GM21723 (cell line): ENCODE data around the gene DHCR24.
A peak's percentile ranks its signal among the peaks of the same experiment; 100 is the strongest.

Experiments used
- ATAC-seq: cut with Tn5 transposase; IDR thresholded peaks from one replicate; pipeline ENCODE4 v1.9.1; 2021; ENCODE audit warnings: mild to moderate bottlenecking, moderate library complexity; ENCODE audit not compliant: unreplicated experiment

Gene DHCR24

GRCh38 chr1:54818461-54819194 lies 68.4 kb downstream of the DHCR24 start:
- ATAC-seq: no peak

DNA sequence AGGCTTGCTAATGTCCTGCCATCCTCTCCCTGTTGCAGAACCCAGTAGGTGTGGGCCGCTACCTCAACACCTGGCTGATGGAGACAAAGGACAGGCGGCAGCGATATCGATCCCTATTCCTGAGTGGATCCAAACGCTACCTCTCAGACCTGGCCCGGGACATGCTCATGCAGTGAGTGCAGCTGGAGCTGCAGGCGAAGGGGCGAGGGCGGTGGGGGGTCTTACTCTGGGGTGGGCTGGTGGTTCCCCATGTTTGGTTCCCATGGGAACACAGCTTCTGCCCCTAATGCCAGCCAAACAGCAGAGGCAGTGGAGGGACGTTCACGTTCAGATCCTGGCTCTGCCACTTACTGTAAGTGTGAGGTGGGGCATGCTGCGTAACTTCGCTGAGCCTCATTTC lies 70.0 kb downstream of the DHCR24 start:
- ATAC-seq: no peak

DNA sequence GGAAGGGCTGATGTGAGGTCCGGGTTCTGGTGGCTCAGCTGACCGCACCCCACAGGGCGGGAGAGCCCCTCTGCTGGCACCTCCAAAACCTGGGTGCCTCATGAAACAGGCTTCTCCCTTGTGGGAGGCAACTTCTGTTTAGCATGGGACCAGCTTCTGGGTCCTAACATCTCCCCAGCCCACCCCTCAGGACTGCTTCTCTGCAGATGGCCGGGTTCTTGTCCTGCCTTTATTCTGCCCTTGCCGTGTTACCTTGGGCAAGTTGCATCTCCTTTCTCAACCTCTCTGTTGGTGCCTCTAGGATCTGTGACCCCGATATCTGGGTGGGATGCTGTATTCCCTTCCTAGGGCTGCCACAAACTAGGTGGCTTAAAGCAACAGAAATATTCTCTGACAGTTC lies 70.9 kb downstream of the DHCR24 start:
- ATAC-seq: no peak

DNA sequence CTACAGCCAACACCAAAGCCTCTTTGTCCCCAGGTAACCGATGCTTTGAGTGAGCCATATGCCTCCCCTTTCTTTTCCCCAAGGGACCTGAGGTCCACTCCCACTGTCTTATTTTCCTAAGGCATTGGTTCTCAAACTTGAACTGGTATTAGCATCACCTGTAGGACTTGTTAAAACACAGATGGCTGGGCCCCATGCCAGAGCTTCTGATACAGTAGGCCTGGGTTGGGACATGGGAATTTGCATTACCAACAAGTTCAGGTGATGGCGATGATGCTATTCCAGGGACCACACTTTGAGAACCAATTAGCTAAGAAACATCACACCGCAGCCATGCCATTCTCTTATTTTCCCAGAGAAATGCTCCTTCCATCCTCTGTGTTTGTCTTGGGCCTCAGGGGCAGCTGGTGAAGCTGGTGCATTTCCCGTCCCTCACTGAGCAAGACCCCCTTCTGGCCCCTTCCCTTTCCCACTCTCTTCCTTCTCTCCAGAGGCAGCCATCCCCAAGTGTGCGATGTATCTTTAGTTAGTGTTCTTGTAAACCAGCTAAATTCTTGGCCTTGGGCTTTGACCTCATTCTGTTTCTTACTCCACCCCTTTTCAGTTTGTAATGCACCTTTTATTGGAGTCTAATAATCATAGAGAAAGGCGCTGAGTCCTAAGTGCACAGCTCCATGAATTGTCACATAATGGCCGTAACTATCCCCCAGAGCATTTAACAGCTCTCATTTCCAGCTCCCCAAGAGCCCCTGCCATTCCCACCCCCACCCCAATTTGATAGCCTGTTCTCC lies 71.7 kb downstream of the DHCR24 start:
- no peak for ATAC-seq

GRCh38 chr1:54814571-54814970 lies 72.4 kb downstream of the DHCR24 start:
- ATAC-seq: no peak

- no peak for ATAC-seq
Measured at GRCh38 chr1:54814126-54814498, 72.9 kb downstream of the DHCR24 start.

GRCh38 chr1:54813485-54814125 lies 73.4 kb downstream of the DHCR24 start:
- ATAC-seq: peak; percentile 24

DNA sequence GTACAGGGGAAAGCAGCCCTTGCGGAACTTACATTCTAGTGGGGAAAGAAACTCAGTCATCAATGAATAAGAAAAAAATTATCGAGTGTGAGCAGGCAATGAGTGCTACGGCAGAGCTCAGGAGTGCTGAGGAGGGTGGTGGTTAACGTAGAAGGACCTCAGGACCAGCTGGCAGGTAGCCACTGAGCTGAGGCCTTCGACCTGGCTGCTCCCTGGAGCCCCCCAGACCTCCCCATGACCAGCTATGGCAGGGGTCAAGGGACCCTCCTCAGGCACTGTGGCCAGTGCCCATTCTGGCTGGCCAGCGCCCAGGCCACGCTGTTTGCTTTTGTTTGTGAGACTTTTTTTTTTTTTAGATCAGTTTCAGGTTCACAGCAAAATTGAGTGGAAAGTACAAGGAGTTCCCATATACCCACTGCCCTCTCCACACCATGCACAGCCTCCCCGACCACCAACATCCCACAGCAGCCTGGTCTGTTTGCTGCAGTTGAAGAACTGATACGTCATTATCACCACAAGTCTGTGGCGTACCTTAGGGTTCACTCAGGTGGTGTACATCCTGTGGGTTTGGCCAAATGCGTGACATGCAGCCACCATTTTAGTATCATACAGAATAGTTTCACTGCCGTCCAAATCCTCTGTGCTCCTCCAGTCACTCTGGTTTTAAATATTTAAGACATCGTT lies 74.1 kb downstream of the DHCR24 start:
- peak; percentile 61 for ATAC-seq

DNA sequence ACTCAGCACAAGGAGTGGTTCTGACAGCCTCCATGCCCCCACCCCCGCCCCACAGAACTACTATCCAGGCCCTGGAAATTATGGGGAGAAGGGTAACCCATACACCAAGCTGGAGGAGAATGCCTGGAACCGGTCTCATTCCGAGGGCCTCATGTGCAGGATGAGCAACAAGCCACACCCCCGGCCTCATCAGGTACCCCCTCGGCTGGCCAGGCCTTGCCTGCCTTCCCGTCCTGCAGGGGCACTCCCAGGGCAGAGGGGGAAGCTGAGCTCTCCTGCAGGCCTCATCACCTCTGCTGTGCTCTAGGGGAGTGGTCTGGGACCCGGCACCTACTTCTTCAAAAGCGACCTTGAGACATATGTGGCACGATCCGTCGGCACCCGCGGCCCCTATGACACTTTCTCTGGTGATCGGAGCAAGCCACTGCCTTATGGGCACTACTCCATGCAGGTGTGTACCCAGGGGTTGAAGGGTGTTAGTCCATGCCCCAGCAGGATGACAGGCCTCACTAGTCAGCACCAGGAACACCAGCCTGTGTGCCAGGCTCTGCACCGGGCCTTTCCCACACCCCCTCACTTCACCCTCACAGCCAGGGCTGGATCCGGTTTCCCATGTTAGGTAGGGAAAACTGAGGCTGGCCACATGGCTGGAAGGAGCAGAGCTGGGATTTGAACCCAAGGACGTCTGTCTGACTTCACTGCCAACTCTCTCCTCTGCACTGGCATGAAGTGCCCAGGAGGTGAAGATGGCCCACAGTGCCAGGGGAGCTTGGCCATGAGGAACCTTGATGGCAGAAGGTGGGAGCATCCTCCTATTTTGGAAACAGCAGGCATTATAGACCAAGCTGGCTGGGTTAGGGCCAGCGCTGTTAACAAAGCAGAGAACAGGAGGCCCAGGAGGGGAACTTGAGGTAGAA lies 75.0 kb downstream of the DHCR24 start:
- no peak for ATAC-seq

DNA sequence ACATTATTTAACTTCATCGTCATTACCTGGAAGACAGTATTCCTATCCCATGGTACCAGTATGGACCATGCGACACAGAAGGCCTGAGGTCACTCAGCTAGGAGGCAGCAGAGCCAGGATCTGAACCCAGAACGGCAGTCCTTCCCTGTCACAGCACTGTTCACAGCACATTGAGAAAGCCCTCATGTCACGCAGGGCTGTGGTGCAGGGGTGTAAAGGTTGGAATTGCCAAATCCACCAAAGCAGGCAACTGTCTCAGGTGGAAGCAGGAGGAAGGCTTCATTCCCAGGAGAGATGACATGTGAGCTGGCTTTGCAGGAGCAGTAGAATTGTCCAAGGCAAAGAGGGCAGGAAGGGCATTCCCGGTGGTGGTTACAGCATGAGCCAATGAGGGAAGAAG lies 75.9 kb downstream of the DHCR24 start:
- no peak for ATAC-seq

DNA sequence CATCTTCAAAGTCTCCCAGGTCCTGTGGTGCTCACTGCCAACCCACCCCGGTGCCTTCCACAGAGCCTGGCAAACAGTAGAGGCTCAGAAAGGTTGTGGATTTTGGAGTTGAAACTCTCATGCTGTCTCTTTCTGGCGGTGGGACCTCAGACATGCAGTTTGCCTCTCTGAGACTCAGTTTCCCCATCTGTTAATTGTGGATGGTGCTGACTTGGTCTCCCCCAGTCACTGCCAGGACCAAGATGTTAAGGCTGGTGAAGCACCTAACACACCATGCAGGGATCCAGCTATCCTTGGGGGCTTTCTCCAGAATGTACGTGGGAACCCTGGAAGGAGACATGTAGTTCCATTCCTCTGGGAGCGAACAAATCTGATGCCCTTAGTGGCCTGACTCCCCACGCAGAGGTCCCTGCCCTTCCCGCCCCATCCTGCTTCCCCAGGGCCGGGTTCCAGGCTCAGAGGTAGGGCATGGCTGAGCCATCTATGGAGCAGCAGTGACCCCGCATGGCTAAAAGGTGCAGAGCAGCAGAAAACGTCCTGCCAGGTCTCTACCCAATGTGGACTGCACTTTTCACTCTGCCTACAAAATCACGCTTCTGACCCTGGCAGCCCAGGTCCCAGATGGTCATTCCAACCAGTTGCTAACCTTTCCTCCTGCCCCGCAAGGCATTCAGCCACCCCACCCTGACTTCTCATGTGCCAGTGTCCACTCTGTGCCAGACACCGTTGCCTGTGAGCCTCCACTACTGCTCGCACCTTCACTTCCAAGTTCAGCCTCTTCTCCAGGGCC lies 76.6 kb downstream of the DHCR24 start:
- peak; percentile 68 for ATAC-seq

DNA sequence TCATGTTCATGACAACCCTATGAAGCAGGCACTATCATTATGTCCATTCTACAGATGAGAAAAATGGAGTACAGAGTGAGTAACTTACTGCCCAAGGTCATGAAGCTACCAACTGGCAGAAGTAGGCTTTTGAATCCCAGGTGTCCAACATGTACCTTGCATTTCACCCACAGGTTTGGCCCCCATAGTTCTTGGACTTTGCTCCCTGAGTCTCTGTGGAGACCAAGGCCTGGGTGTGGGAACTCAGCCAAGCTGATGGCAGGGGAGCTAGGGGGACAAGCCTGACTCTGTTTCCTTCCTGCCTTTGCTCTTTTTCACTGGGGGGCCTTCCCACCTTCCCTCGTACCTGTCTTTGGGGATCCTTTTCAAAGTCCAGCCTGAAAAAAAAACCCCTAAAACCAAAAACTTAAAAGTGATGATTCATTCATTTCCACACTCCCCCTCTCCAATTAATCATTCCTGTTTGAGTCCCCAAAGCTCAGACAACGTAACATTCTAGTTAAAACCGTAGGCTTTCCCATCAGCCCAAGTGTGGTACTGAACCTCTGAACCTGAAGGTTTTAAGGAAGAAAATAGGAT lies 77.4 kb downstream of the DHCR24 start:
- no peak for ATAC-seq

GRCh38 chr1:54808443-54809207 lies 78.4 kb downstream of the DHCR24 start:
- no peak for ATAC-seq

DNA sequence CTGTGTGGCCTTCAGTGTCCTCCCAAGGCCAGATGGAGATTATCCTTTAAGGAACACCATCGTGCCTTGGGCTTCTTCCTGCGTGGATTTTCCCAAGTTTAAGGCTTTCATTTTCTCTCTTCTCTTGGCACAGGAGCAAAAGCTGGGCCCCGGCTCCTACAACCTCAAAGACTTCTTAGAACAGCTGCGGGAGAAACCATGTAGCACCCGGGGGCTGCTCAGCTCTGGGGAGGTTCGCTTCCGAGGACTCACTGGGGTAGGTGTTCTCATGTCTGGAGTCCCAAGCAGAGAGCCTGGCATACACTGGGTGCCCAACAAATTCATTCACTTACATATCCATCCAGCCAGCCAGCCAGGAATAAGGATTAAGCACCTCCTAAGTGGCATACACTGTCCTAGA lies 79.2 kb downstream of the DHCR24 start:
- ATAC-seq: no peak

DNA sequence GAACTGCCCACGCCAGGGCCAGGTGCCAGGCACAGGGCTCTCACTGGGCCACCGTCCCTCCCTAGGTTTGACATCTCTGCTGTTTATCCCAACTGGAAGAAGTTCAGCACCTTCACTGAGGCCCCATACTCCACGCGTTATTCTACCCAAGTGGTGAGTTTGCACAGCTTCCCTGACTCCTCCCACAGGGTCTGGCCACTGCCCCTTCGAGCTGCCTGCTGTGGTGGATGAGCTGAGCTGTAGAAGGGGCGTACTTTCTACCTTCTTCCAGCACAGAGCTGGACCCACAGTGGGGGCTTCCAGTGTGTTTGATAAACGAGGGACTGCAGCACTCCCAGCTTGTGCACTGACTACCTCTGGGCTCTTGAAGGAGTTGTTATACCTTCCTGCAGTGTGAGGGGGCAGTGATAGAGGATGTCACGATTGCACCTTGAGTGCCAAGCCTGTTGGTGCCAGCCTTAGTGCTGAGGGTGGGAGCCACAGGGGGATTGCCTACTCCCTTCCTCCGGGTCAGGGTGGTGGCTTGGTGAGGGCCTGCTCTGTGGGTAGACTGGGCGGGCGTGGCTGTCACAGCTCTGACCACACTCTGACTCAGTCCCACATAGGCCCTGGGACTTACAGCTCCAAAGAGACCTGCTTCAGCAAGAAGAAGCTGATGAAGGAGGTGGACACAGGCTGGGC lies 79.9 kb downstream of the DHCR24 start:
- no peak for ATAC-seq

GRCh38 chr1:54805981-54806381 lies 81.0 kb downstream of the DHCR24 start:
- ATAC-seq: no peak

DNA sequence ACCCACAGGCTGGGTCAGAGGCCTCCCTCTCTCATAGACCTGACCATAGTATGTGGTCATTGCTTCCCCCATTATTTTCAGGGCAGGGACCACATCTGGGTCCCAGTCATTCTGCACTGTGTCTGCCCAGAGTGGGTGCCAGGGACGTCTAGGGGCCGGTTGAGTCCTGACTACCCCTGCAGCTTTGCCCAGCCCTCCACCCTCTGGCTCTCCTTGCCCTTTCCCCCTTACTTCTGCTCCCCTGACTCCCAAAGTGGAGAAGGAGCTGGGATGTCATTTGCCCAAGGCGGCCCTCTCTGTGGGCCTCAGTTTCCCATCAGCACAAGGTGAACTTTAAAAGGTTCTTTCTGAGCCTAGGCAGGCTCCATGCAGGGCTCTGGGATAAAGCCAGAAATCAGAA lies 81.5 kb downstream of the DHCR24 start:
- no peak for ATAC-seq
